Gastroesophageal sphincter (tissue), 3 donors: ENCODE data around the gene PALM3.

Experiments used
- CTCF ChIP-seq, 4 experiments: fragments of 200-600 bp in 2 of 4; fragments of 450-650 bp in 2 of 4; sonication (generic) in 1 of 4; IDR thresholded peaks; one replicate each; pipeline ENCODE4 v1.5.1; 2017 to 2019; ENCODE audit warnings: antibody characterized with exemption in 4 of 4, mild to moderate bottlenecking in 2 of 4, moderate library complexity in 2 of 4
- EP300 ChIP-seq: sonication (generic); formaldehyde crosslinking; IDR thresholded peaks from one replicate; pipeline ENCODE4 v1.6.1; 2017; ENCODE audit warnings: antibody characterized with exemption, mild to moderate bottlenecking
- POLR2AphosphoS5 ChIP-seq: sonication (generic); formaldehyde crosslinking; IDR thresholded peaks from one replicate; pipeline ENCODE4 v1.6.1; 2017; ENCODE audit warnings: antibody characterized with exemption

DNA sequence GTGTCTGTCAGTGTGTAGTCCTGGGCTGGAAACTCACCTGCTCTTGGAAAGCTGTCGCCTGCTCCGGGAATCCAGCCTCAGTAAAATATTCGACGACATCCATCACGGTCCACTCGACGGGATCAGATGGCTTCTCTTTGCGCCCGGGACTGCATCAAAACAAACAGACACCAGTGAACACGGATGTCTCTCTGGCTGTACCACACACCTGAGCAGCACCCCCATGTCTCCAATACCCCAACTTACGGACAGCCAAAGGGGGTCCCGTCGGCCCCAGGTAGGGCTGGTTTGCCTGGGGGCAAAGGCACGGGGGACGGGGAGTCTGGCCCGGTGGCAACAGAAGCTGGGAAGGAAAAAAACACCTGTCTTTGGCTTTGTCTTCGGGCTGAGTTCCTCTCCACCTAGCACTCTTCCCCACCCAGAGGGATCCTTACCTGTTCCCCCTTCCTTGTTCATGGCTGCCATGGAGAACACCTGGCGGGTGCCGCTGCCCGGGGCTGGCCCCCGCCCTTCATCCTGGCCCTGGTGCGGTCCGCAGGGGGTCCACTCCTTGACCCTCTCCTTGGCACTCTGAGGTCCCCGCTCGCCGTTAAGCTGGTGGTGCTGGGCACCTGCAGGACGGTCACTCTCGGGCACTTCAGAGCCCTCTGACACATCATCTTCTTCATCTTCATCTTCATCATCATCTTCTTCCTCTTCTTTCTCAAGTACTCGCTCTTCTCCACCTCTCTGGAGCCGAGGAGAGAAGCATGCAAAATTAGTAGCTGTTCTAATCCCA lies 26.9 kb upstream of the PALM3 start:
- TF ChIP-seq CTCF (IDR thresholded peaks at IDR 0.05): no peak
- TF ChIP-seq POLR2AphosphoS5: no peak
- TF ChIP-seq EP300: no peak
